Liver (tissue), 9 donors: ENCODE data around the gene NOTCH1. TPM values are rescaled to one million over a fixed set of nuclear protein-coding genes. Genes with fewer than 3 reads are reported as not detected.
A peak's percentile ranks its signal among the peaks of the same experiment; 100 is the strongest.

Experiments
- DNase-seq: peaks from one replicate; pipeline ENCODE4 v3.0.0-alpha.2; 2017; ENCODE audit warnings: low spot score
- H3K27ac ChIP-seq, 2 donors: one replicate each; pipeline ENCODE4 v1.7.0; 2013; ENCODE audit warnings: inconsistent platforms in 2 of 2, low read length in 2 of 2, control low read depth in 1 of 2, low read depth in 1 of 2, mild to moderate bottlenecking in 1 of 2
- H3K27me3 ChIP-seq, 4 donors: one replicate each; pipeline versions ENCODE4 v1.6.1 to v1.7.0; 2013; ENCODE audit warnings: low read length in 3 of 4, inconsistent platforms in 1 of 4, mild to moderate bottlenecking in 1 of 4, moderate library complexity in 1 of 4; ENCODE audit not compliant: control insufficient read depth in 4 of 4, insufficient read depth in 4 of 4
- H3K36me3 ChIP-seq, 4 donors: one replicate each; pipeline versions ENCODE4 v1.6.1 to v1.7.0; 2013; ENCODE audit warnings: low read length in 3 of 4, mild to moderate bottlenecking in 3 of 4, low read depth in 1 of 4, moderate library complexity in 1 of 4; ENCODE audit not compliant: control insufficient read depth in 4 of 4, insufficient read depth in 3 of 4
- H3K4me1 ChIP-seq, 4 donors: one replicate each; pipeline versions ENCODE4 v1.6.1 to v1.7.0; 2013; ENCODE audit warnings: low read length in 3 of 4, mild to moderate bottlenecking in 3 of 4, moderate library complexity in 1 of 4; ENCODE audit not compliant: control insufficient read depth in 4 of 4, insufficient read depth in 4 of 4
- H3K4me3 ChIP-seq, 3 donors: one replicate each; pipeline versions ENCODE4 v1.6.1 to v1.7.0; 2013; ENCODE audit warnings: low read length in 3 of 3, control low read depth in 1 of 3, low read depth in 1 of 3, mild to moderate bottlenecking in 1 of 3
- H3K9ac ChIP-seq, 2 donors: one replicate each; pipeline ENCODE4 v1.7.0; 2013; ENCODE audit warnings: low read length in 2 of 2, mild to moderate bottlenecking in 2 of 2, moderate library complexity in 2 of 2, control low read depth in 1 of 2, low read depth in 1 of 2
- H3K9me3 ChIP-seq, 4 donors: one replicate each; pipeline versions ENCODE4 v1.6.1 to v1.7.0; 2013; ENCODE audit warnings: low read length in 3 of 4; ENCODE audit not compliant: control insufficient read depth in 4 of 4
- EGR1 ChIP-seq, 2 donors: IDR thresholded peaks; 2 replicates each; pipeline ENCODE4 v1.6.1; 2016 to 2018; ENCODE audit warnings: antibody characterized with exemption in 2 of 2, low read depth in 2 of 2
- FOXA2 ChIP-seq: IDR thresholded peaks from 2 replicates; pipeline ENCODE4 v1.6.1; 2016; ENCODE audit warnings: antibody characterized with exemption
- GABPA ChIP-seq, 2 donors: IDR thresholded peaks in 1 of 2; conservative IDR thresholded peaks in 1 of 2; 2 replicates each; pipeline ENCODE4 v1.6.1; 2016; ENCODE audit warnings: antibody characterized with exemption in 2 of 2, mild to moderate bottlenecking in 1 of 2, moderate library complexity in 1 of 2
- HNF4A ChIP-seq, 2 donors: conservative IDR thresholded peaks; 2 replicates each; pipeline ENCODE4 v1.6.1; 2016; ENCODE audit warnings: antibody characterized with exemption in 2 of 2, mild to moderate bottlenecking in 2 of 2
- HNF4G ChIP-seq: IDR thresholded peaks from 2 replicates; pipeline ENCODE4 v1.6.1; 2016; ENCODE audit warnings: antibody characterized with exemption
- JUND ChIP-seq, 2 donors: IDR thresholded peaks; 2 replicates each; pipeline ENCODE4 v1.6.1; 2016; ENCODE audit warnings: antibody characterized with exemption in 2 of 2
- NR2F2 ChIP-seq: IDR thresholded peaks from 2 replicates; pipeline ENCODE4 v1.6.1; 2016; ENCODE audit warnings: antibody characterized with exemption
- RAD21 ChIP-seq, 2 donors: IDR thresholded peaks; 2 replicates each; pipeline ENCODE4 v1.6.1; 2016; ENCODE audit warnings: antibody characterized with exemption in 2 of 2, mild to moderate bottlenecking in 2 of 2
- RXRA ChIP-seq, 2 donors: IDR thresholded peaks; 2 replicates each; pipeline ENCODE4 v1.6.1; 2017 to 2018; ENCODE audit warnings: antibody characterized with exemption in 2 of 2, mild to moderate bottlenecking in 1 of 2
- SP1 ChIP-seq: IDR thresholded peaks from 2 replicates; pipeline ENCODE4 v1.6.1; 2018; ENCODE audit warnings: antibody characterized with exemption, mild to moderate bottlenecking
- TAF1 ChIP-seq: conservative IDR thresholded peaks from 2 replicates; pipeline ENCODE4 v1.6.1; 2016; ENCODE audit warnings: antibody characterized with exemption, mild to moderate bottlenecking
- YY1 ChIP-seq: IDR thresholded peaks from 2 replicates; pipeline ENCODE4 v1.6.1; 2016; ENCODE audit warnings: antibody characterized with exemption, mild to moderate bottlenecking
- WGBS: extraction: QIAGEN DNeasy Blood & Tissue Kit; methylation state at CpG from one replicate; pipeline ENCODE4 v1.1.7; 2013; 5-methylcytosine and 5-hydroxymethylcytosine counted together
- polyA plus RNA-seq, 2 donors: library from polyadenylated mRNA; stranded (reverse) in 1 of 2; unstranded in 1 of 2; fragments of 200-250 nt in 1 of 2; fragments of >200 nt in 1 of 2; fragmentation: Nextera tagmentation in 1 of 2; extraction: Ambion mirVana in 1 of 2; gene quantifications; one replicate each; pipeline versions ENCODE4 v1.2.1 to v1.2.3, GENCODE V29; 2013 to 2015
- total RNA-seq, 2 donors: library from RNA; depleted of rRNA; stranded (reverse); fragments of >200 nt; gene quantifications; one replicate each; pipeline ENCODE4 v1.2.3, GENCODE V29; 2014
- TF ChIP-seq, protein P1 (sequence below): IDR thresholded peaks from 2 replicates; pipeline ENCODE4 v1.6.1; 2016; ENCODE audit warnings: antibody characterized with exemption
- TF ChIP-seq, protein P2 (sequence below): IDR thresholded peaks from 2 replicates; pipeline ENCODE4 v1.6.1; 2016; ENCODE audit warnings: antibody characterized with exemption
- TF ChIP-seq, protein P3 (sequence below): fragments of 150-350 bp; IDR thresholded peaks from 2 replicates; pipeline ENCODE4 v1.5.1; 2017; ENCODE audit warnings: improper control_type of control experiment, low read depth, low read length; ENCODE audit not compliant: missing input control
- TF ChIP-seq, protein P4 (sequence below): IDR thresholded peaks from 2 replicates; pipeline ENCODE4 v1.6.1; 2016; ENCODE audit warnings: antibody characterized with exemption, mild to moderate bottlenecking
- TF ChIP-seq, protein P5 (sequence below): IDR thresholded peaks from 2 replicates; pipeline ENCODE4 v1.6.1; 2016; ENCODE audit warnings: antibody characterized with exemption
- donor health status: healthy.
- donor health status: healthy.
- donor health status: healthy.
- donor health status: healthy.
- donor health status: healthy.

NOTCH1 gene
- total and polyA plus RNA-seq, 4 donors, result 2.4 to 22.3 (median 8.5) TPM

DNA sequence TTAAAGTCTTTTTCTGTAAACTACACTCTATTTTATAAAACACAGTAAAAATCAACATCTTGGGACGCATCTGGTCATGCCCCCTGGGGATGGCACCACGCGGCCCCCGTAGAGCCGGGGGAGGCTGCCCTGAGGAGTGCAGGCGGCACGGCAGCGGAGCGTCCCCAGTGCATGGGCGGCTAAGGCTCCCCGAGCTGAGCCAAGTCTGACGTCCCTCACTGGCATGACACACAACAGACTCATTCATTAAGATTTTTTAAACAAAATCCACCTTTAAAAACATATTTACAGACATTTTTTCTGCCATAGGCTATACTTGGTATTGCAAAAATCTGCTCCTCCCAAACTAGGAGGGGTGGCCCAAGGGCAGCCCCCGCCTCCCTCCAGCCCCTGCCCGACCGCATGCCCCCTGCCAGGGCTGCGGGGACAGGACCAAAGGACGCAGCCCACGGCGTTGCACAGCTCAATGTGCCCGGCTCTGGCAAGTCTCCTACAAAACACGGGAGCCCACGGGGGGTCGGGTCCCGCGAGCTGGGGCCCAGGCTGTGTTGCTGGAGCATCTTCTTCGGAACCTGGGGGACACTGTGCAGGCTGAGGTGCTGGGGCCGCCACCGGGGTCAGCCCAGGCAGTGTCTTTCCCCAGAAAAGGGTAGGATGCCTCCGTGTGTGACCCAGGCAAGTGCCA is 51.2 kb downstream of the NOTCH1 start:
- Histone ChIP-seq H3K27me3 (no peaks in the 10 kb centered on the region), H3K27ac (no peak overlapping the region), H3K9me3 (no peaks in the 10 kb centered on the region), H3K9ac (no peak overlapping the region), H3K4me3 (no peak overlapping the region), H3K4me1 (peaks cover 0 to 7% (median 0%) of the 10 kb centered on the region in 4 donors), H3K36me3 (peaks cover 12 to 40% (median 20%) of the 10 kb centered on the region in 4 donors)
- no peak for TF ChIP-seq GABPA (IDR thresholded peaks at IDR 0.05 in 1 of 2, conservative IDR thresholded peaks at IDR 0.05 in 1 of 2)
- TF ChIP-seq SP1, result no peak
- no peak for TF ChIP-seq NR2F2
- TF ChIP-seq RAD21 (IDR thresholded peaks at IDR 0.05), result no peak
- TF ChIP-seq JUND (IDR thresholded peaks at IDR 0.05), result no peak
- TF ChIP-seq, protein P1, sequence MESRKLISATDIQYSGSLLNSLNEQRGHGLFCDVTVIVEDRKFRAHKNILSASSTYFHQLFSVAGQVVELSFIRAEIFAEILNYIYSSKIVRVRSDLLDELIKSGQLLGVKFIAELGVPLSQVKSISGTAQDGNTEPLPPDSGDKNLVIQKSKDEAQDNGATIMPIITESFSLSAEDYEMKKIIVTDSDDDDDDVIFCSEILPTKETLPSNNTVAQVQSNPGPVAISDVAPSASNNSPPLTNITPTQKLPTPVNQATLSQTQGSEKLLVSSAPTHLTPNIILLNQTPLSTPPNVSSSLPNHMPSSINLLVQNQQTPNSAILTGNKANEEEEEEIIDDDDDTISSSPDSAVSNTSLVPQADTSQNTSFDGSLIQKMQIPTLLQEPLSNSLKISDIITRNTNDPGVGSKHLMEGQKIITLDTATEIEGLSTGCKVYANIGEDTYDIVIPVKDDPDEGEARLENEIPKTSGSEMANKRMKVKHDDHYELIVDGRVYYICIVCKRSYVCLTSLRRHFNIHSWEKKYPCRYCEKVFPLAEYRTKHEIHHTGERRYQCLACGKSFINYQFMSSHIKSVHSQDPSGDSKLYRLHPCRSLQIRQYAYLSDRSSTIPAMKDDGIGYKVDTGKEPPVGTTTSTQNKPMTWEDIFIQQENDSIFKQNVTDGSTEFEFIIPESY, result no peak
- no peak for TF ChIP-seq HNF4A (conservative IDR thresholded peaks at IDR 0.05)
- TF ChIP-seq, protein P2, sequence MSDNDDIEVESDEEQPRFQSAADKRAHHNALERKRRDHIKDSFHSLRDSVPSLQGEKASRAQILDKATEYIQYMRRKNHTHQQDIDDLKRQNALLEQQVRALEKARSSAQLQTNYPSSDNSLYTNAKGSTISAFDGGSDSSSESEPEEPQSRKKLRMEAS, result no peak
- TF ChIP-seq RXRA (IDR thresholded peaks at IDR 0.05), result no peak
- TF ChIP-seq TAF1, result no peak
- DNase-seq, result no peak
- WGBS, result 91% methylated on average over 29 of the region's 29 CpGs

DNA sequence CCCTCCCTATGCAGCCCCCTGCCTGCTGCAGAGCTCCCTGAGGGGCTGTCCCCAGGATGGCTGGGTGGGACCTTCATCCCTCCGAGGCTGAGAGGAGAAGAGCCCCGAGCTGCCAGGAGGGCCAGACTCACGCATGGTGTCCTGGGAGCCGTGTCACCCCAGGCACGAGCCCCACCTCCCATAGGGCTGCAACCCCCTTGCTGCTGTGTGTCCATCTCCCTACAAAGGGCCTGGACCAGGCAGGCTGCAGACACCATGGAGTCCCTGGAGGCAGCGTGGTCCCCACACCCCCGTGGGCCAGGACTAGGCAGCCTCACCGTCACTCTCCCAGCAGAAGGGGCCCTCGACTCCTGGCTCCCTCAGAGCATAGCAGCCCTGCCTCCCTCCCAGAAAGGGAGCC is 51.8 kb downstream of the NOTCH1 start:
- H3K36me3 ChIP-seq, result peaks cover 8 to 34% (median 17%) of the 10 kb centered on the region in 4 donors
- no peaks in the 10 kb centered on the region for H3K9me3 ChIP-seq
- no peak overlapping the region for H3K4me3 ChIP-seq
- no peak overlapping the region for H3K9ac ChIP-seq
- H3K27me3 ChIP-seq, result no peaks in the 10 kb centered on the region
- WGBS, result 80% methylated on average over 9 of the region's 9 CpGs
- peak overlapping the region in 1 of 2 donors; percentile 28 for H3K27ac ChIP-seq
- peaks cover 0 to 7% (median under 1%) of the 10 kb centered on the region in 4 donors for H3K4me1 ChIP-seq
- TF ChIP-seq EGR1 (IDR thresholded peaks at IDR 0.05; ENCODE audit: low read depth in 2 of 2) (no peak), JUND (IDR thresholded peaks at IDR 0.05) (no peak), RXRA (IDR thresholded peaks at IDR 0.05) (no peak), GABPA (IDR thresholded peaks at IDR 0.05 in 1 of 2, conservative IDR thresholded peaks at IDR 0.05 in 1 of 2) (no peak), SP1 (no peak), HNF4G (no peak), TAF1 (no peak), FOXA2 (no peak), HNF4A (conservative IDR thresholded peaks at IDR 0.05) (no peak), YY1 (no peak), NR2F2 (no peak)
- TF ChIP-seq, protein P1, result no peak
- TF ChIP-seq, protein P3, sequence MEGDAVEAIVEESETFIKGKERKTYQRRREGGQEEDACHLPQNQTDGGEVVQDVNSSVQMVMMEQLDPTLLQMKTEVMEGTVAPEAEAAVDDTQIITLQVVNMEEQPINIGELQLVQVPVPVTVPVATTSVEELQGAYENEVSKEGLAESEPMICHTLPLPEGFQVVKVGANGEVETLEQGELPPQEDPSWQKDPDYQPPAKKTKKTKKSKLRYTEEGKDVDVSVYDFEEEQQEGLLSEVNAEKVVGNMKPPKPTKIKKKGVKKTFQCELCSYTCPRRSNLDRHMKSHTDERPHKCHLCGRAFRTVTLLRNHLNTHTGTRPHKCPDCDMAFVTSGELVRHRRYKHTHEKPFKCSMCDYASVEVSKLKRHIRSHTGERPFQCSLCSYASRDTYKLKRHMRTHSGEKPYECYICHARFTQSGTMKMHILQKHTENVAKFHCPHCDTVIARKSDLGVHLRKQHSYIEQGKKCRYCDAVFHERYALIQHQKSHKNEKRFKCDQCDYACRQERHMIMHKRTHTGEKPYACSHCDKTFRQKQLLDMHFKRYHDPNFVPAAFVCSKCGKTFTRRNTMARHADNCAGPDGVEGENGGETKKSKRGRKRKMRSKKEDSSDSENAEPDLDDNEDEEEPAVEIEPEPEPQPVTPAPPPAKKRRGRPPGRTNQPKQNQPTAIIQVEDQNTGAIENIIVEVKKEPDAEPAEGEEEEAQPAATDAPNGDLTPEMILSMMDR, result no peak
- TF ChIP-seq, protein P4, sequence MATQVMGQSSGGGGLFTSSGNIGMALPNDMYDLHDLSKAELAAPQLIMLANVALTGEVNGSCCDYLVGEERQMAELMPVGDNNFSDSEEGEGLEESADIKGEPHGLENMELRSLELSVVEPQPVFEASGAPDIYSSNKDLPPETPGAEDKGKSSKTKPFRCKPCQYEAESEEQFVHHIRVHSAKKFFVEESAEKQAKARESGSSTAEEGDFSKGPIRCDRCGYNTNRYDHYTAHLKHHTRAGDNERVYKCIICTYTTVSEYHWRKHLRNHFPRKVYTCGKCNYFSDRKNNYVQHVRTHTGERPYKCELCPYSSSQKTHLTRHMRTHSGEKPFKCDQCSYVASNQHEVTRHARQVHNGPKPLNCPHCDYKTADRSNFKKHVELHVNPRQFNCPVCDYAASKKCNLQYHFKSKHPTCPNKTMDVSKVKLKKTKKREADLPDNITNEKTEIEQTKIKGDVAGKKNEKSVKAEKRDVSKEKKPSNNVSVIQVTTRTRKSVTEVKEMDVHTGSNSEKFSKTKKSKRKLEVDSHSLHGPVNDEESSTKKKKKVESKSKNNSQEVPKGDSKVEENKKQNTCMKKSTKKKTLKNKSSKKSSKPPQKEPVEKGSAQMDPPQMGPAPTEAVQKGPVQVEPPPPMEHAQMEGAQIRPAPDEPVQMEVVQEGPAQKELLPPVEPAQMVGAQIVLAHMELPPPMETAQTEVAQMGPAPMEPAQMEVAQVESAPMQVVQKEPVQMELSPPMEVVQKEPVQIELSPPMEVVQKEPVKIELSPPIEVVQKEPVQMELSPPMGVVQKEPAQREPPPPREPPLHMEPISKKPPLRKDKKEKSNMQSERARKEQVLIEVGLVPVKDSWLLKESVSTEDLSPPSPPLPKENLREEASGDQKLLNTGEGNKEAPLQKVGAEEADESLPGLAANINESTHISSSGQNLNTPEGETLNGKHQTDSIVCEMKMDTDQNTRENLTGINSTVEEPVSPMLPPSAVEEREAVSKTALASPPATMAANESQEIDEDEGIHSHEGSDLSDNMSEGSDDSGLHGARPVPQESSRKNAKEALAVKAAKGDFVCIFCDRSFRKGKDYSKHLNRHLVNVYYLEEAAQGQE, result no peak
- TF ChIP-seq, protein P2, result no peak
- TF ChIP-seq, protein P5, sequence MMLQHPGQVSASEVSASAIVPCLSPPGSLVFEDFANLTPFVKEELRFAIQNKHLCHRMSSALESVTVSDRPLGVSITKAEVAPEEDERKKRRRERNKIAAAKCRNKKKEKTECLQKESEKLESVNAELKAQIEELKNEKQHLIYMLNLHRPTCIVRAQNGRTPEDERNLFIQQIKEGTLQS, result no peak
- no peak for DNase-seq
